HG03045 (cell line): ENCODE results near the gene BLMH.

Experiments
- ATAC-seq: cut with Tn5 transposase; IDR thresholded peaks from one replicate; pipeline ENCODE4 v1.9.1; 2021; ENCODE audit warnings: mild to moderate bottlenecking, moderate library complexity; ENCODE audit not compliant: unreplicated experiment

BLMH gene

DNA sequence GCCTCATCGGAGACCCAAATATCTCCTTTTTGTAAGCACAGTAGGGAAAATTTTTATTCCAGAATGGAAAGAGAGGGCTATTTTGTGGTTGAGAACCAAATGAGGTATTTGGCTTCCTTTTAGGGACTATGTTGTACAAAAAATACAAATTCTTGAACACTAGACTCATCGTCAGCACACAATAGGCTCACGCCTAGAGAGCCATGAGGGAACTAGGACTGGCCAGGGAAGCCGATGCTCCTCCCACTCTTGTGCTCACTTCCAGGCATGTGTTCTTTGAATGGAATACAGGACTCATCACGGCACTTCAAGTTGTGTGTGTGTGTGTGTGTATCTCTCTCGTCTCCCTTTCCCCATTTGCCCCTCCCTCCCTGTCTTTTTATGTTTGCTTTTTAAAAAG, 17.8 kb upstream of the BLMH start:
- ATAC-seq: no peak

- no peak for ATAC-seq
Measured at GRCh38 chr17:30308406-30308805, 16.7 kb upstream of the BLMH start.

DNA sequence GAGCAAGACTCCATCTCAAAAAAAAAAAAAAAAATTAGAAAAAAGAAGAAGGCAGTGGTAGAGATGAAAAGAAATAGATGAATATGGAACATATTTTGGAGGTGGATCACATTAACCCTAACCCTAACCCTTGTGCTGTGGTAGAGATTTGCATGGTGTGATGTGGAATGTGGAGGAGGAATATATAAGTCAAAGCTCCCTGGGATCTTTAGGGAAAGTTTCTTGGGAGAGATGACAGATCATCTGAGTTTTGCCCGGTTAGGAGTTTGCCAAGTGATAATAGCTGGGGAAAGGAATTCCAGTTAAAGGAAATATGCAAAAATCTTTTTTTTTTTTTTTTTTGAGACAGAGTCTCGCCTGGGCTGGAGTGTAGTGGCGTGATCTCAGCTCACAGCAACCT, 13.0 kb upstream of the BLMH start:
- no peak for ATAC-seq

GRCh38 chr17:30302241-30302640, 10.5 kb upstream of the BLMH start:
- no peak for ATAC-seq

GRCh38 chr17:30300818-30301217, 9.1 kb upstream of the BLMH start:
- no peak for ATAC-seq

- no peak for ATAC-seq
Measured at GRCh38 chr17:30299000-30299399, 7.3 kb upstream of the BLMH start.

DNA sequence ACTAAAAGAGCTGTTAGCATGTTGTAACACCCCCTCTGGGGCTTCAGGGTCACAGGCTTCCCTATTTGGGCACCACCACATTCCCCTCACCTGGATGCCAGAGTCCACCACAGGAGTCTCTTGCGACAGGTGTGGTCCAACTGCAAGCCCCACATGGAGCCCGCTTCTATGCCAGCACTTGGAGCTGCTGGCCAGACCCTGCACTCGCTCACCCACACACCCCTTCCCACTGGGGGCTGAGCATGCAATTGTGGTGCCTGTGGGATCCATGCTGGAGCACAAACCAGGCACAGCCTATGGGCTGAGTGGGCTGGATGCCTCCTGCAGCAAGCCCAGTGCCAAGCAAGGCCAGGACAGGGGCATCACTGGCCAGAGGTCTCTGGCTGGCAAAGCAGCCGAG, 6.0 kb upstream of the BLMH start:
- ATAC-seq: no peak

DNA sequence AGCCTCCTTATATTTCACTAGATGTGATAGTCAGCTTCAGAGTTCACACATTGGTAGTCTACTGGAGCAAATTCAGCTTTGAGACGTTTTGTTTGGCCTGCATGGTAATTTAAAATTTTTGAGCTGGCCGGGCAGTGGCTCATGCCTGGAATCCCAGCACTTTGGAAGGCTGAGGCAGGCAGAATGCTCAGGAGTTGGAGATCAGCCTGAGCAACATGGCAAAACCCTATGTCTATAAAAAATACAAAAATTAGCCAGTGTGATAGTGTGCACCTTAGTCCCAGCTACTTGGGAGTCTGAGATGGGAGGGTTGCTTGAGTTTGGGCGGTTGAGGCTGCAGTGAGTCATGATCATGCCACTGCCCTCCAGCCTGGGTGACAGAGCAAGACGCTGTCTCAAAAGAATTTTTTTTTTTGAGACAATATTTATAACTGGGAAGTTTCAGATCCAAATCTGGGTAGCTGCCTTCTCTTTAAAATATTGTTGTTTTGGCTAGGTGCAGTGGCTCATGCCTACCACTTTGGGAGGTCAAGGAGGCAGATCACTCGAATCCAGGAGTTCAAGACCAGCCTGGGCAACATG, 4.8 kb upstream of the BLMH start:
- no peak for ATAC-seq

DNA sequence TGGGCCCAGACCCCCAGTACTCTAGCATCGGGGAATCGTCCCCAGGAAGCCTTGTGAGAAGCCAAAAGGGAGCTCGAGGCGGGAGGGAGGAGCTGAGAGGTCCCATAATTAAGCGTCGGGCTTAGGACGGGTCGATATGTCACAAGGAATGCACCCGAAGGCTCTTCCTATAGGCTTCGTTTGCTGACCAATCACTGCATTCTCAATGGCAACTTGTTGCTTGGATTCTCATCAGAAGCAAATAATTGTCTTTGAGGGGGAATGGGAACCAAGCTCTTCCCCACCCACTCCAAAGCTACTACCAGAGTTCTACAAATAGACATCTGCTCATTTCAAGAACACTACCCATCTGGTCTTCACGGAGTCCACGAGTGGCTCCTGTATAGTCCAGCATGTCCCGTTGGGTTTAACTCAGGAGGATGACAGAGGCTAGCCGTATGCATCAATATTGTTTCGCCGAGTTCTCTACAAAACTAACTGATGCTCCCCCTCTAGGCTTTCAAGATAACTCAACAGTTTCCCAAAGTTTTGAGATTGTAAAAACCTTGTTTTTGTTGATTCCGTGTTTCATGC, 628 bp upstream of the BLMH start:
- ATAC-seq: no peak

GRCh38 chr17:30290696-30291542, 825 bp downstream of the BLMH start:
- peak; percentile 32 for ATAC-seq

- ATAC-seq: no peak
Measured at GRCh38 chr17:30290077-30290476, 1.7 kb downstream of the BLMH start.

GRCh38 chr17:30279156-30279555, 12.6 kb downstream of the BLMH start:
- no peak for ATAC-seq

DNA sequence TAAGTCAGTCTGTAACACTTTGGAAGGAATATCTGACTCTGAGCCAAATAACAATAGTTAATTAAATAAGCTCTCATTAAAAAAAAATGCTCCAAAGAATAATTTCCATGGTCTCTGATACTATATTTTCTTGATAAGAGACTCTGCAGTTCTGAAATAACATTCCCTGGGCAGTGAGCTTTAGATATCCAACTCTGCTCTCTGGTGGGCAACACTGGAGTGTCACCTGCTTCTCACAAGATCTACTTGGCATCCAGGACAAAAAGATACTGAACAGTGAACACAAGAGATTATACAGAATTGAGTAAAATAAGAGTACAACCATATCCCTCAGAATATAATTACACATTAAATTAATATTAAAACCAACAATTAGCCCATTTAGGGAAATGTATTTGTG, 13.7 kb downstream of the BLMH start:
- ATAC-seq: no peak

GRCh38 chr17:30275911-30276310, 15.8 kb downstream of the BLMH start:
- ATAC-seq: no peak

DNA sequence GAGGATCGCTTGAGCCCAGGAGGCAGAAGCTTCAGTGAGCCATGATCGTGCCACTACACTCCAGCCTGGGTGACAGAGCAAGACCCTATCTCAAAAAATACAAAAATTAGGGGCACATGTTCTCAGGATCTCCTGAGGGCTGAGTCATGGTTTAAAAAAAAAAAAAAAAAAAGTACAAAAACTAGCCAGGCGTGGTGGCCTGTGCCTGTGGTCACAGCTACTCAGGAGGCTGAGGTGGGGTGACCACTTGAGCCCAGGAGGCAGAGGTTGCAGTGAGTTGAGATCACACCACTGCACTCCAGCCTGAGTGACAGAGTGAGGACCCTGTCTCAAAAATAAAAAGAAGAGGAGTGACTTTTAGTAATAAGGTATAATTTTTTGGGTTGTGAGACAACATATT, 16.9 kb downstream of the BLMH start:
- no peak for ATAC-seq

GRCh38 chr17:30273373-30273772, 18.4 kb downstream of the BLMH start:
- ATAC-seq: no peak

DNA sequence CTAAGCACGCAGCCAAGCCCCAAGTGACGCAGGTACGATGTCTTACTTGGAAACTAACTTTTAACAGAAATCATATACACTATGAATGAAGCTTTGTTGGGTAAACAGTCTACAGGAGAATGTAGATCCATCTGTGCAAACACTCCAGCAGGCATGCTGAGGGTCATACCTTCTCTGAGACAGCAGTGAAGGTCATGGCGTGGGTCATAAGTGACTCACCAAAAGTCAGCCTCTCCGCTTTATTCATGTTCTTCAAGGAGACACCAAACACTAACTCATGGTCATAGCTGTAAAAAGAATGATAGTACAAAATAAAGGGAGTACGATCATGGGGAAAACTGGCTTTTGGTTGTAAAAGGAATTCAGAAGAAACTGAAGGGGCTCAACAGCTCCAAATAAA, 20.6 kb downstream of the BLMH start:
- ATAC-seq: no peak

DNA sequence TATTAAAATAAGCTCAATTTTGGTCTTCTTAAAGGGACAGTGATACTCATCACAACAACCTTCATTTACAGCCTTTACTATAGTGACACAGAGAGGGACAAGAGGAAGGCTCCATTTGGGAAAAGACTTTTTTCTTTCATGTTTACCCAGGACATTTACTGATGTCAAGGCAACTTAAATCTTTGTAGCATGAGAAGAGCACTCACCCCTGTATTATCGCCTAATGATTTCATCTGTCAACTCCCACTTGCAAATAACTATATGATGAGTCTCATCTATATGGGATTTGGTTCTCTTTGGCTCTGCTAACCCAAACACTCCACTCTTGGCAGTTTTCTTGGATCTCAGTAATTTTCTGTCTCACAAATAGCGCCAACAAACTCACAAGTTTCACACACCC, 24.1 kb downstream of the BLMH start:
- no peak for ATAC-seq

DNA sequence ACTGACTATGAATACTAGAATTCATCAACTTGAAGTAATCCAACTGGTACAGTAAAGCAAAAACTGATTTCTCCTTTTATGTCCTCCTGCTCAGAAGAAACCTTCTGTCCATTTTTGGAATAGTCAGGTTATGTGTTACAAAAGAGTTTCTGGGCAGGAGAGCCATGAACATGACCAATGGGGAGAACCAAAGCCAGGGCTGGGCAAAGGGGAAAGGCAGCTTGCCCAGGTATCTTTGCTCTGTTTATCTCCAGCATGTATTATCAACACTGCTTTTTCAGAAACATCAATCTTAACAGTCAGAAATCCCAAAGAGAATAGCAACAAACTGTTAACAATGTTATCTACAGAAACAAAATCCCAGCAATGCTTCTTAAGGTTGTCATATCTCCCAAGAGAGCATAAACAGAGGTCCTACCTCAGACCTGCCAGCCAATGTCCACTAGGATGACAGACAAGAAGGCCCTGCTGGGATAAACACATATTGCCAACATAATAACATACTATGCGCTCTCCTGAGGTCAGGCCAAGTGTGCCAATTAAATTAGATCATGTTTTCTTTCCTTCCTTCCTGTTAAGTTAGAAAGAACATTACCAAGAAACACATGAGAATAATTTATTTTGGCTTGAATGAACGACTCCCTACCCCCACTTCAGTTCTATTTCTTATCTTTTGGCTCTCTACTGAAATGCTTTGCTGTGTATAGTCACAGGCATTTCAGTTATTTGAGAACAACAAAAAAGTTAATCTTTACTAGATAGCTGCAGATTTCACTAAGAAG, 28.0 kb downstream of the BLMH start:
- no peak for ATAC-seq

GRCh38 chr17:30256756-30257506, 34.8 kb downstream of the BLMH start:
- no peak for ATAC-seq

DNA sequence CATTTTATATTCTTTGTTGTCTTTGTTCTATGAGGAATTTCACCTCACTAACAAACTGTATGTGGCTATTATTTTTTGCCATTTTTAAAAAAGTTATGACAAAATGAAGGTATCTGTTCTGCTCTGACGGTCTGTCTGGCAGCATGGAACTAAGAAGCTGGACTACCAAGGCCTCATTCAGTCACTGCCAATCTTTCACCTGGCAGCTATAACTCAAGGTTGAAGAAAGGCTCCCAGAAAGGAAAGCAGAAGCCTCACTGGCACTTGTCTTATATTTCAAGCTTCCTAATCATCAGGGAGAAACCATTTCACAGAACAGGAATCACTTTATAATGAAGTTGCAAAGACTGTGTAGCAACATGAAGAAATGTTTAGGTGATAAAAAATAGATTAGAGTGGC, 37.6 kb downstream of the BLMH start:
- ATAC-seq: no peak
